HCT116 (cell line): ENCODE measurements around the gene XPO1. TPM values are rescaled to one million over a fixed set of nuclear protein-coding genes. Genes with fewer than 3 reads are reported as not detected.
A peak's percentile ranks its signal among the peaks of the same experiment; 100 is the strongest.
"Not testable (repeated sequence)": the region's sequence is repeated elsewhere in the genome, so short reads cannot be mapped to it uniquely, and the experiment has no call there.

Experiments used
- ATAC-seq: fragments of 200-7000 bp; cut with Tn5 transposase; 2 replicates; pipeline ENCODE4 v1.9.1; 2020; ENCODE audit warnings: mild to moderate bottlenecking, moderate library complexity
- BruUV-seq: library from RNA; stranded (reverse); fragments of 400-500 nt; replicated peaks from 2 replicates; lab custom pipeline; 2021; lab: Mats Ljungman, UMichigan
- CTCF ChIA-PET: fragments of 300-600 bp; sonication (Branson Sonifier 250); formaldehyde crosslinking; loops from one replicate; lab custom pipeline; 2021; ENCODE audit warnings: antibody characterized with exemption; lab: Charles Lee
- POLR2A ChIA-PET: fragments of 300-600, 350-600 bp; sonication (Branson Sonifier 250); formaldehyde crosslinking; loops from one replicate; lab custom pipeline; 2021; ENCODE audit warnings: antibody characterized with exemption; lab: Charles Lee
- RAD21 ChIA-PET, 2 experiments: fragments of 300-600 bp; sonication (Branson Sonifier 250); formaldehyde crosslinking; loops; one replicate each; lab custom pipeline; 2023; ENCODE audit warnings: low total read pairs in 2 of 2; ENCODE audit not compliant: uncharacterized antibody in 2 of 2, unreplicated experiment in 2 of 2, low non-redundant PET in 1 of 2; lab: Charles Lee
- DNase-seq: peaks from one replicate; pipeline ENCODE4 v3.0.0-alpha.2; 2010; ENCODE audit warnings: low read depth, low spot score
- H2AFZ ChIP-seq: fragments of 200-600 bp; shearing (Covaris generic), sonication (generic); 2 replicates; pipeline ENCODE4 v1.6.1; 2017; ENCODE audit warnings: low read depth, mixed run types, mixed read lengths, antibody characterized with exemption, low read length; ENCODE audit not compliant: poor library complexity, severe bottlenecking
- H3K27ac ChIP-seq: 2 replicates; pipeline ENCODE4 v1.5.1; 2012; ENCODE audit warnings: low read depth, low read length
- H3K27me3 ChIP-seq: fragments of 200-600 bp; sonication (generic); 2 replicates; pipeline ENCODE4 v1.6.1; 2016; ENCODE audit warnings: mixed run types, low read length, mixed read lengths; ENCODE audit not compliant: insufficient read depth
- H3K36me3 ChIP-seq, 2 experiments: fragments of 200-500 bp in 1 of 2; fragments of 200-600 bp in 1 of 2; sonication (Bioruptor generic) in 1 of 2; sonication (generic) in 1 of 2; 2 replicates each; pipeline versions ENCODE4 v1.5.1 to v1.6.1; 2014 to 2016; ENCODE audit warnings: low read length in 2 of 2, inconsistent platforms in 1 of 2, mixed read lengths in 1 of 2, mixed run types in 1 of 2; ENCODE audit not compliant: insufficient read depth in 2 of 2, control insufficient read depth in 1 of 2
- H3K4me1 ChIP-seq, 2 experiments: fragments of 200-600 bp in 1 of 2; sonication (generic) in 1 of 2; 2 replicates each; pipeline versions ENCODE4 v1.5.1 to v1.6.1; 2012 to 2017; ENCODE audit warnings: low read length in 2 of 2, inconsistent platforms in 1 of 2, mild to moderate bottlenecking in 1 of 2, mixed read lengths in 1 of 2, mixed run types in 1 of 2, moderate library complexity in 1 of 2; ENCODE audit not compliant: insufficient read depth in 2 of 2, control insufficient read depth in 1 of 2
- H3K4me2 ChIP-seq: fragments of 200-600 bp; sonication (generic); 2 replicates; pipeline ENCODE4 v1.6.1; 2017; ENCODE audit warnings: mixed run types, low read length, mixed read lengths
- H3K4me3 ChIP-seq, 2 experiments: fragments of 200-600 bp in 1 of 2; sonication (generic) in 1 of 2; replicated peaks in 1 of 2; 2 replicates each; pipeline ENCODE4 v1.5.1; 2011 to 2016; ENCODE audit warnings: low read length in 2 of 2, control low read depth in 1 of 2, low read depth in 1 of 2, mild to moderate bottlenecking in 1 of 2, mixed read lengths in 1 of 2, mixed run types in 1 of 2
- H3K79me2 ChIP-seq: fragments of 200-600 bp; sonication (generic); 2 replicates; pipeline ENCODE4 v1.6.1; 2017; ENCODE audit warnings: mild to moderate bottlenecking, mixed run types, low read length, moderate library complexity, mixed read lengths; ENCODE audit not compliant: insufficient read depth
- H3K9ac ChIP-seq: fragments of 200-600 bp; sonication (generic); 2 replicates; pipeline ENCODE4 v1.6.1; 2016; ENCODE audit warnings: low read length, mixed read lengths
- H3K9me2 ChIP-seq: fragments of 200-600 bp; sonication (generic), shearing (Covaris generic); 2 replicates; pipeline ENCODE4 v1.6.1; 2017; ENCODE audit warnings: mixed run types, mild to moderate bottlenecking, moderate library complexity; ENCODE audit not compliant: insufficient read depth
- H3K9me3 ChIP-seq, 2 experiments: fragments of 200-500 bp in 1 of 2; fragments of 200-600 bp in 1 of 2; sonication (Bioruptor generic) in 1 of 2; sonication (generic) in 1 of 2; 2 replicates each; pipeline ENCODE4 v1.6.1; 2014 to 2017; ENCODE audit warnings: low read length in 2 of 2, mixed read lengths in 2 of 2, inconsistent platforms in 1 of 2, low read depth in 1 of 2, mild to moderate bottlenecking in 1 of 2, mixed run types in 1 of 2, moderate library complexity in 1 of 2; ENCODE audit not compliant: control insufficient read depth in 1 of 2, insufficient read depth in 1 of 2
- H4K20me1 ChIP-seq: fragments of 200-600 bp; sonication (generic), shearing (Covaris generic); 2 replicates; pipeline ENCODE4 v1.6.1; 2017; ENCODE audit warnings: mixed run types, mild to moderate bottlenecking, moderate library complexity; ENCODE audit not compliant: insufficient read depth
- POLR2A ChIP-seq: IDR thresholded peaks from 2 replicates; pipeline ENCODE4 v1.7.0; 2011; ENCODE audit warnings: borderline replicate concordance; ENCODE audit not compliant: insufficient read depth, insufficient read length; ENCODE audit errors: extremely low read depth
- SRF ChIP-seq: IDR thresholded peaks from 2 replicates; pipeline ENCODE4 v1.6.1; 2012; ENCODE audit warnings: low read depth
- YY1 ChIP-seq: IDR thresholded peaks from 2 replicates; pipeline ENCODE4 v1.6.1; 2011; ENCODE audit warnings: low read length, low read depth, moderate library complexity, mild to moderate bottlenecking; ENCODE audit not compliant: insufficient replicate concordance; ENCODE audit errors: extremely low read depth
- ZNF274 ChIP-seq: fragments of 200-500 bp; sonication (Bioruptor generic); IDR thresholded peaks from 2 replicates; pipeline ENCODE4 v1.6.1; 2014; ENCODE audit warnings: mild to moderate bottlenecking, low read depth, low read length, inconsistent platforms
- intact Hi-C: fragments of 100-400 bp; cut with micrococcal nuclease; formaldehyde crosslinking; loops from 2 replicates; pipeline ENCODE4 v1.10.0; 2022
- total RNA-seq: library from RNA; stranded (reverse); gene quantifications from one replicate; pipeline ENCODE4 v1.2.1, GENCODE V29; 2021; ENCODE audit not compliant: unreplicated experiment
- TF ChIP-seq, protein P1 (sequence below): IDR thresholded peaks from 2 replicates; pipeline ENCODE4 v1.6.1; 2011; ENCODE audit warnings: mild to moderate bottlenecking, low read length, moderate library complexity; ENCODE audit not compliant: insufficient replicate concordance; ENCODE audit errors: extremely low read depth
- TF ChIP-seq, protein P2 (sequence below), 3 experiments: fragments of 200-600 bp in 1 of 3; sonication (generic) in 1 of 3; IDR thresholded peaks in 2 of 3; conservative IDR thresholded peaks in 1 of 3; 2 replicates each; pipeline ENCODE4 v1.5.1; 2012 to 2017; ENCODE audit warnings: low read depth in 2 of 3, low read length in 2 of 3, antibody characterized with exemption in 1 of 3, borderline replicate concordance in 1 of 3, control low read depth in 1 of 3, mild to moderate bottlenecking in 1 of 3, mixed read lengths in 1 of 3, mixed run types in 1 of 3, moderate library complexity in 1 of 3; ENCODE audit not compliant: insufficient read depth in 1 of 3

Gene XPO1
- total RNA-seq, 1 experiment from 2014 or later, result 184 TPM

DNA sequence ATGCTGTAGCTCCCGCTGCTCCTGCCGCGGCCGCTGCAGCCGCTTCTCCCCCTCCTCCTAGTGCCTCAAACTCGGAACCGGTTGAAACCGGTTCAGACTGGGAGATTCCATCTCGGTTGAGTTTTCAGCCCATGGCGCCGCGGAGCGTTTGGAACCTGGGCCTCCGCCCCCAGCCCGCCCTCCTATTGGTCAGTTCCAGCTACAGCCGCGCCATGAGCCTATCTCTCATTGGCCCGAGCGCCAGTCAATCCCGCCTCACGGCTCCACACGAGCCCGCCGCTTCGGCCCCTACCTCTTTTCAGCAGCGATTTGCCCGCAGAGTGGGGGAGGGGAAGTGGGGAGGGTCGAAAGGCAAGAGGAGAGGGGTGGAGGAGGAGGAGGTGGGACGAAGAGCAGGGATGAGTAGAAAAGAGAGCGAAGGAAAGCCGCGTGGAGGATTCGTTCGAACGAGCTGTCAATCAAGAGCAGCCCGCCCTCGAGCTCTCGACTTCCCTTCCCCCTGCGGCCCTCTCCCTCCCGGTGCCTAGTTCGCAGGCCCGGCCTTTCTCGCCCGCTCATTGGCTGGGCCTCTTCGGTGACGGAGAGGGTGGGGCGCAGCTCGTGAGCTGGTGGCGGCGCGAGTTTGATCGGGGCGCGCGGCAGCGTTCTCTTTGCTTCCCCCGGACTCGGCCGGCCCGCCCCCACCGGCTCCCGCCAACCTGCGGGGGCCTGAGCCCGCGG, at the start of gene XPO1 (continued):
- TF ChIP-seq, protein P1, sequence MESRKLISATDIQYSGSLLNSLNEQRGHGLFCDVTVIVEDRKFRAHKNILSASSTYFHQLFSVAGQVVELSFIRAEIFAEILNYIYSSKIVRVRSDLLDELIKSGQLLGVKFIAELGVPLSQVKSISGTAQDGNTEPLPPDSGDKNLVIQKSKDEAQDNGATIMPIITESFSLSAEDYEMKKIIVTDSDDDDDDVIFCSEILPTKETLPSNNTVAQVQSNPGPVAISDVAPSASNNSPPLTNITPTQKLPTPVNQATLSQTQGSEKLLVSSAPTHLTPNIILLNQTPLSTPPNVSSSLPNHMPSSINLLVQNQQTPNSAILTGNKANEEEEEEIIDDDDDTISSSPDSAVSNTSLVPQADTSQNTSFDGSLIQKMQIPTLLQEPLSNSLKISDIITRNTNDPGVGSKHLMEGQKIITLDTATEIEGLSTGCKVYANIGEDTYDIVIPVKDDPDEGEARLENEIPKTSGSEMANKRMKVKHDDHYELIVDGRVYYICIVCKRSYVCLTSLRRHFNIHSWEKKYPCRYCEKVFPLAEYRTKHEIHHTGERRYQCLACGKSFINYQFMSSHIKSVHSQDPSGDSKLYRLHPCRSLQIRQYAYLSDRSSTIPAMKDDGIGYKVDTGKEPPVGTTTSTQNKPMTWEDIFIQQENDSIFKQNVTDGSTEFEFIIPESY, result no peak
- TF ChIP-seq YY1, result peak; percentile 80
- TF ChIP-seq ZNF274, result no peak
- peak; percentile 89 for TF ChIP-seq POLR2A
- TF ChIP-seq, protein P2, sequence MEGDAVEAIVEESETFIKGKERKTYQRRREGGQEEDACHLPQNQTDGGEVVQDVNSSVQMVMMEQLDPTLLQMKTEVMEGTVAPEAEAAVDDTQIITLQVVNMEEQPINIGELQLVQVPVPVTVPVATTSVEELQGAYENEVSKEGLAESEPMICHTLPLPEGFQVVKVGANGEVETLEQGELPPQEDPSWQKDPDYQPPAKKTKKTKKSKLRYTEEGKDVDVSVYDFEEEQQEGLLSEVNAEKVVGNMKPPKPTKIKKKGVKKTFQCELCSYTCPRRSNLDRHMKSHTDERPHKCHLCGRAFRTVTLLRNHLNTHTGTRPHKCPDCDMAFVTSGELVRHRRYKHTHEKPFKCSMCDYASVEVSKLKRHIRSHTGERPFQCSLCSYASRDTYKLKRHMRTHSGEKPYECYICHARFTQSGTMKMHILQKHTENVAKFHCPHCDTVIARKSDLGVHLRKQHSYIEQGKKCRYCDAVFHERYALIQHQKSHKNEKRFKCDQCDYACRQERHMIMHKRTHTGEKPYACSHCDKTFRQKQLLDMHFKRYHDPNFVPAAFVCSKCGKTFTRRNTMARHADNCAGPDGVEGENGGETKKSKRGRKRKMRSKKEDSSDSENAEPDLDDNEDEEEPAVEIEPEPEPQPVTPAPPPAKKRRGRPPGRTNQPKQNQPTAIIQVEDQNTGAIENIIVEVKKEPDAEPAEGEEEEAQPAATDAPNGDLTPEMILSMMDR (IDR thresholded peaks at IDR 0.05 in 2 of 3, conservative IDR thresholded peaks at IDR 0.05 in 1 of 3; ENCODE audit: borderline replicate concordance in 1 of 3, insufficient read depth in 1 of 3, low read depth in 2 of 3, low read length in 2 of 3), result no peak
- no peak for TF ChIP-seq SRF

DNA sequence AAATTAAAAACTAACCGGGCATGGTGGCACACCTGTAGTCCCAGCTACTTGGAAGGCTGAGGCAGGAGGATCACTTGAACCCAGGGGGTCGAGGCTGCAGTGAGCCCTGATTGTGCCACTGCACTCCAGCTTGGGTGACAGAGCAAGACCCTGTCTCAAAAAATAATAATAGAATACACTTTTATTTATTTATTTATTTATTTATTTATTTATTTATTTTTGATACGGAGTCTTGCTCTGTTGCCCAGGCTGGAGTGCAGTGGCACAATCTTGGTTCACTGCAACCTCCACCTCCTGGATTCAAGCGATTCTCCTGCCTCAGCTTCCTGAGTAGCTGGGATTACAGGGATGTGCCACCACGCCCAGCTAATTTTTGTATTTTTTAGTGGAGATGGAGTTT, 48.8 kb upstream of the XPO1 start:
- POLR2A ChIA-PET, BruUV-seq, H3K9ac ChIP-seq, H3K4me3 ChIP-seq, H3K79me2 ChIP-seq, H3K4me1 ChIP-seq, ATAC-seq, H3K27ac ChIP-seq, H4K20me1 ChIP-seq, H3K27me3 ChIP-seq, H3K36me3 ChIP-seq, CTCF ChIA-PET, RAD21 ChIA-PET, H2AFZ ChIP-seq, H3K9me2 ChIP-seq, H3K4me2 ChIP-seq, DNase-seq, H3K9me3 ChIP-seq, intact Hi-C loops: not testable (repeated sequence)
